Upper lobe of right lung (tissue), 1 donor: ENCODE results near the gene UBE2D2. TPM values are rescaled to one million over a fixed set of nuclear protein-coding genes. Genes with fewer than 3 reads are reported as not detected.
A peak's percentile ranks its signal among the peaks of the same experiment; 100 is the strongest.
"Not testable (repeated sequence)": the region's sequence is repeated elsewhere in the genome, so short reads cannot be mapped to it uniquely, and the experiment has no call there.

Source experiments
- ATAC-seq: fragments of 200-7000 bp; cut with Tn5 transposase; one replicate; pipeline ENCODE4 v1.9.1; 2020; ENCODE audit warnings: mild to moderate bottlenecking, moderate library complexity
- DNase-seq: peaks from one replicate; pipeline ENCODE4 v3.0.0-alpha.2; 2020
- H3K27ac ChIP-seq: fragments of 200-600 bp; one replicate; pipeline ENCODE4 v1.8.0; 2022
- H3K27me3 ChIP-seq: fragments of 200-600 bp; one replicate; pipeline ENCODE4 v1.8.0; 2022; ENCODE audit warnings: mild to moderate bottlenecking
- H3K36me3 ChIP-seq: fragments of 200-600 bp; one replicate; pipeline ENCODE4 v1.8.0; 2022
- H3K4me1 ChIP-seq: fragments of 200-600 bp; one replicate; pipeline ENCODE4 v1.8.0; 2022
- H3K4me3 ChIP-seq: fragments of 200-600 bp; one replicate; pipeline ENCODE4 v1.8.0; 2022; ENCODE audit warnings: mild to moderate bottlenecking
- H3K9me3 ChIP-seq: fragments of 200-600 bp; one replicate; pipeline ENCODE4 v1.8.0; 2022
- CTCF ChIP-seq: fragments of 200-600 bp; IDR thresholded peaks from one replicate; pipeline ENCODE4 v1.8.0; 2022; ENCODE audit warnings: antibody characterized with exemption
- intact Hi-C: fragments of 100-400 bp; cut with DNase I; formaldehyde crosslinking; loops from one replicate; pipeline ENCODE4 v1.11.0; 2022
- long read RNA-seq: library from polyadenylated mRNA; unstranded; transcript quantifications from one replicate; pipeline ENCODE4 v2.0.0, GENCODE V29; 2021
- total RNA-seq: library from RNA; stranded (reverse); fragmentation: NEBNext Ultra II Directional; extraction: Animal tissue kit (Norgen Biotek cat#: 25700); gene quantifications from one replicate; pipeline ENCODE4 v1.2.1, GENCODE V29; 2021
- donor health status: DM: no; HTN: yes; CAD: no; lungs with severe emphysema.

The UBE2D2 gene
- total RNA-seq: 95.9 TPM
- long read RNA-seq, transcript UBE2D2-202 (7 exons, 2,702 nt): major isoform, 123 of 146 reads
- long read RNA-seq, partial matches to known transcripts: 5 of 146 reads
- long read RNA-seq, other reads (novel, unspliced or antisense): 17 of 146 reads

DNA sequence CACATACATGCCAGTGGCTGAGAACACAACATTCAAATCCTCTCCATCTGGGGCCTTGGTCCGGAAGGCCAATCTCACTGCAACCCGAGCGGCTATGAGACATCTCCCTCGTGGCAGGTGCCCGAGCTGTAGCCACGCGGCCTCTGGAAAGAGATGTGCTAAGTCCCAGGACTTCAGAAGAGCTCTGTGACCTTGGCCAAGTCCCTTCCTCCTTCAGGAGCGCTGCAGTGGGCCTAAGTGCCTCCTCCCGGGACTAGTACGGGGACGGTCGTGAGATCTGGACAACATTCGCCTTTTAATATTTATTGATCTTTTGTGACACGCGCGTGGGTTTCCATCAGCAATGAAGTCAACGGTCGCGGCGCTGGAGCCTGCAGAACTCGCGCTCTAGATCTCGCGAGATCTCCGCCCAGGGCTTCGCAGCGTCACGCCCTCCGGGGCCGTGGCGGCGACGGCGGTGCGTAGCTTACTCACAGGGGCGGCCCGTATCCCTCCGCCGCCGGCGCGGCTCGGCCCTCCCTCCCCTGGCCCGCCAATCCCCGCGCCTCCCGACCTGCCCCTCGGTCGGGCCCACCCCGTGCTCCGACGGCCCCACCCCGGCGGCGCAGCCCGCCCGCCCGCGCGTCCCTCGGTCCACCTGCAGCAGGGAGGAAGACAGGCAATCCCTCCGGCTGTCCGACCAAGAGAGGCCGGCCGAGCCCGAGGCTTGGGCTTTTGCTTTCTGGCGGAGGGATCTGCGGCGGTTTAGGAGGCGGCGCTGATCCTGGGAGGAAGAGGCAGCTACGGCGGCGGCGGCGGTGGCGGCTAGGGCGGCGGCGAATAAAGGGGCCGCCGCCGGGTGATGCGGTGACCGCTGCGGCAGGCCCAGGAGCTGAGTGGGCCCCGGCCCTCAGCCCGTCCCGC lies at the start of gene UBE2D2:
TSS of gene UBE2D2 (plus strand) at position 588 of the 903 bp plus-strand sequence. CDS start 453 bp downstream, outside the sequence.
- ATAC-seq (peak; percentile 99), DNase-seq (peak; percentile 99)
- Histone ChIP-seq H3K4me1 (peaks cover 33% of the 10 kb centered on the region), H3K4me3 (peak within 1 kb of the TSS; percentile 89), H3K9me3 (no peaks in the 10 kb centered on the region), H3K36me3 (no peaks in the 10 kb centered on the region), H3K27ac (peak within 1 kb of the TSS; percentile 96), H3K27me3 (no peaks in the 10 kb centered on the region)
- intact Hi-C loops: no loop called here
- TF ChIP-seq CTCF: no peak

GRCh38 chr5:139512786-139513390 lies 48.3 kb upstream of the UBE2D2 start:
- intact Hi-C loops: loop anchor here (5.0 kb wide), 1 partner anchor 91 kb away; no protein-coding TSS in a partner anchor

DNA sequence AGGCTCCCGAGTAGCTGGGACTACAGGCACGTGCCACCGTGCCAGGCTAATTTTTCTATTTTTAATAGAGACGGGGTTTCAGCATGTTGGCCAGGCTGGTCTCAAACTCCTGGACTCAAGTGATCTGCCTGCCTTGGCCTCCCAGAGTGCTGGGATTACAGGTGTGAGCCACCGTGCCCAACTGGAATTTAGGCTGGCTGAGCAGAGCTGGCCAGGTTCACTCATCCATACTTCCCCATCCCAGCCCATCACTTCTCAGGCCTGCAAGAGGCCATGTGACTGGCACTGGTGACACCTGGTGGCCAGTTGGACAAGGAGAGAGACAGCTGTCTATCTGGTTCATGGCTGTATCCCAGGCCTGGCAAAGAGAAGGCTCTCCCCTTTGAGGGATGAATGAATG lies 47.7 kb upstream of the UBE2D2 start:
- ATAC-seq (peak; percentile 92), DNase-seq (peak; percentile 89)
- peak; percentile 79 for TF ChIP-seq CTCF
- not testable (repeated sequence) for H3K27ac ChIP-seq, H3K9me3 ChIP-seq, H3K4me1 ChIP-seq, H3K27me3 ChIP-seq, H3K36me3 ChIP-seq, H3K4me3 ChIP-seq
- intact Hi-C loops: loop anchor here (5.0 kb wide), 1 partner anchor 91 kb away; no protein-coding TSS in a partner anchor

More at GRCh38 chr5:139512786-139513390, 48.3 kb upstream of the UBE2D2 start:
- DNase-seq (no peak), ATAC-seq (no peak)
- H3K4me3 ChIP-seq: no peak overlapping the region
- no peaks in the 10 kb centered on the region for H3K36me3 ChIP-seq
- H3K4me1 ChIP-seq: peaks cover 5% of the 10 kb centered on the region
- no peak for TF ChIP-seq CTCF
- no peak overlapping the region for H3K27ac ChIP-seq
- no peaks in the 10 kb centered on the region for H3K27me3 ChIP-seq
- H3K9me3 ChIP-seq: no peaks in the 10 kb centered on the region

DNA sequence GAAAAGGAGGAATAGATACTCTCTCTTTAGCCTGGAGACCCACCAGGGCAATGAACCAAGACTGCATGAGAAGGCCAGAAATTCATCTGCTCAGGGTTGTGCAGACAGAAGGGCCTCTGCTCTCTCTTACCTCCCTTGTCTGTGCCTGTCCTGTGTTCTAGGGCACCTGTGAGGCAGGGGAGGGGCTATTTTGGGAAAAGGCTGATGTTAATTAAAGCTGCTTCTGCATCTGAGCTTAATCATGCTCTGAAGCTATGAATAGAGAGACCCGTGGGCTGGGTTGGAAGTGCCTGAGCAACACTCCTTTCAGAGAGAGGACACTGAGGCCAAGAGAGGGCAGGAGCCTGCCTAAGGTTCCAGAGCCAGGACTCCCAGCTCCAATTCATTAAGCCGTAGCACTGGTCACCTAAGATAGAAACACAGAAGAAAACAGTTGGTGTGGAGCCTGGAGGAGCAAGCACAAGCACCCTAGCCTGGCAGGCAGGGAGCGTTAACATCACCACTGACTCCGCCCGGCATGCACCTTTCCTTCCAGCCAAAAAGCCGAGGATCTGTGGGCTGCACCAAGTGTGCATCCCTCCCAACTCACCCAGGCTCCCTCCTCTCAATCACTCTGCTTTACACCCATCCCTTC lies 47.2 kb upstream of the UBE2D2 start:
- ATAC-seq (no peak), DNase-seq (no peak)
- no peaks in the 10 kb centered on the region for H3K9me3 ChIP-seq
- H3K36me3 ChIP-seq: no peaks in the 10 kb centered on the region
- TF ChIP-seq CTCF: no peak
- intact Hi-C loops: loop anchor here (5.0 kb wide), 1 partner anchor 92 kb away; no protein-coding TSS in a partner anchor
- H3K27ac ChIP-seq: no peak overlapping the region
- no peaks in the 10 kb centered on the region for H3K27me3 ChIP-seq
- peaks cover 11% of the 10 kb centered on the region for H3K4me1 ChIP-seq
- no peak overlapping the region for H3K4me3 ChIP-seq

DNA sequence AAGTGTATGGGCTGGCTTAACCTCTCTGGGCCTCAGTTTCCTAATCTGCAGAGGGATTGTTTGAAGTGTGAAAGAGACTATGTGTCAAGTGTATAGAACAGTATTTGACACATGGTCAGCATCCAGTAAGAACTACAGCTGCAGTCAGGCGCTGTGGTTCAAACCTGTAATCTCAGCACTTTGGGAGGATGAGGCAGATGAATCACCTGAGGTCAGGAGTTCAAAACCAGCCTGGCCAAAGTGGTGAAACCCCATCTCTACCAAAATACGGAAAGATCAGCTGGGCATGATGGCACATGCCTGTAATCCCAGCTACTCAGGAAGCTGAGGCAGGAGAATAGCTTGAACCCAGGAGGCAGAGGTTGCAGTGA lies 46.7 kb upstream of the UBE2D2 start:
- Histone ChIP-seq H3K27me3 (no peaks in the 10 kb centered on the region), H3K36me3 (no peaks in the 10 kb centered on the region), H3K4me3 (no peak overlapping the region), H3K27ac (no peak overlapping the region), H3K9me3 (no peaks in the 10 kb centered on the region), H3K4me1 (peaks cover 11% of the 10 kb centered on the region)
- ATAC-seq (no peak), DNase-seq (no peak)
- no peak for TF ChIP-seq CTCF
- intact Hi-C loops: loop anchor here (5.0 kb wide), 1 partner anchor 92 kb away; no protein-coding TSS in a partner anchor
